Measurements from ENCODE around the gene SDR9C7.
A peak's percentile ranks its signal among the peaks of the same experiment; 100 is the strongest.
"Not testable (repeated sequence)": the region's sequence is repeated elsewhere in the genome, so short reads cannot be mapped to it uniquely, and the experiment has no call there.

The SDR9C7 gene

GRCh38 chr12:56951582-56952339 is 17.6 kb upstream of the SDR9C7 start:
- DNase-seq = no peak

GRCh38 chr12:56948881-56949280 is 14.7 kb upstream of the SDR9C7 start:
- DNase-seq = no peak

- DNase-seq = no peak
Observed at GRCh38 chr12:56948457-56948777, 14.2 kb upstream of the SDR9C7 start.

GRCh38 chr12:56947633-56948456 is 13.6 kb upstream of the SDR9C7 start:
- no peak for DNase-seq

GRCh38 chr12:56943878-56944277 is 9.7 kb upstream of the SDR9C7 start:
- DNase-seq = no peak

- DNase-seq = not testable (repeated sequence)
Observed at GRCh38 chr12:56943374-56943773, 9.2 kb upstream of the SDR9C7 start.

- no peak for DNase-seq
Observed at GRCh38 chr12:56941299-56942017, 7.2 kb upstream of the SDR9C7 start.

GRCh38 chr12:56940942-56941298 is 6.7 kb upstream of the SDR9C7 start:
- not testable (repeated sequence) for DNase-seq

- no peak for DNase-seq
Observed at GRCh38 chr12:56935752-56936151, 1.5 kb upstream of the SDR9C7 start.

GRCh38 chr12:56935157-56935556 is 949 bp upstream of the SDR9C7 start:
- DNase-seq = no peak

GRCh38 chr12:56932867-56933266 is 1.3 kb downstream of the SDR9C7 start:
- DNase-seq = no peak

- no peak for DNase-seq
Observed at GRCh38 chr12:56932146-56932545, 2.1 kb downstream of the SDR9C7 start.

GRCh38 chr12:56931474-56931978 is 2.7 kb downstream of the SDR9C7 start:
- DNase-seq = no peak

GRCh38 chr12:56930241-56930640 is 4.0 kb downstream of the SDR9C7 start:
- no peak for DNase-seq

GRCh38 chr12:56929780-56930179 is 4.4 kb downstream of the SDR9C7 start:
- DNase-seq = no peak

- no peak for DNase-seq
Observed at GRCh38 chr12:56928262-56928661, 5.9 kb downstream of the SDR9C7 start.

- no peak for DNase-seq
Observed at GRCh38 chr12:56927281-56927680, 6.9 kb downstream of the SDR9C7 start.

- DNase-seq = peak; percentile 12
Observed at GRCh38 chr12:56922031-56922430, 12.2 kb downstream of the SDR9C7 start.

- no peak for DNase-seq
Observed at GRCh38 chr12:56921346-56921745, 12.9 kb downstream of the SDR9C7 start.

GRCh38 chr12:56918139-56918538 is 16.1 kb downstream of the SDR9C7 start:
- not testable (repeated sequence) for DNase-seq

- DNase-seq = no peak
Observed at GRCh38 chr12:56916996-56917333, 17.2 kb downstream of the SDR9C7 start.

- no peak for DNase-seq
Observed at GRCh38 chr12:56916296-56916995, 17.8 kb downstream of the SDR9C7 start.

- no peak for DNase-seq
Observed at GRCh38 chr12:56914724-56915123, 19.5 kb downstream of the SDR9C7 start.

Data from midbrain (tissue), 1 donor.